B cell (primary cell): ENCODE results near the gene IL25. TPM values are rescaled to one million over a fixed set of nuclear protein-coding genes. Genes with fewer than 3 reads are reported as not detected.

Experiments
- ATAC-seq: fragments of 200-7000 bp; cut with Tn5 transposase; one replicate; pipeline ENCODE4 v1.10.0; 2021; ENCODE audit warnings: low read depth, mild to moderate bottlenecking, moderate number of reproducible peaks, moderate library complexity
- CTCF ChIA-PET: fragments of 350-600 bp; sonication (Branson Sonifier 250); formaldehyde crosslinking; loops from one replicate; lab custom pipeline; 2021; ENCODE audit warnings: antibody characterized with exemption, inconsistent platforms; lab: Charles Lee
- POLR2A ChIA-PET: fragments of 350-600 bp; sonication (Branson Sonifier 250); formaldehyde crosslinking; loops from one replicate; lab custom pipeline; 2021; ENCODE audit warnings: antibody characterized with exemption; lab: Charles Lee
- DNase-seq: peaks from one replicate; pipeline ENCODE4 v3.0.0; 2013
- H2AFZ ChIP-seq: 2 replicates; pipeline ENCODE4 v1.6.1; 2012; ENCODE audit warnings: mild to moderate bottlenecking, low read depth, low read length; ENCODE audit not compliant: insufficient read depth, poor library complexity, severe bottlenecking
- H3K27ac ChIP-seq, 2 donors: 1 replicate in 1 of 2; 2 replicates in 1 of 2; pipeline ENCODE4 v1.5.1; 2012 to 2013; ENCODE audit warnings: low read length in 2 of 2, mild to moderate bottlenecking in 2 of 2, moderate library complexity in 1 of 2
- H3K27me3 ChIP-seq, 4 experiments: fragments of 200-600 bp in 1 of 4; sonication (generic) in 1 of 4; replicated peaks in 1 of 4; 1 replicate in 2 of 4; 2 replicates in 2 of 4; pipeline versions ENCODE4 v1.6.1 to v1.7.0; 2013 to 2016; ENCODE audit warnings: low read length in 3 of 4, mild to moderate bottlenecking in 2 of 4, mixed read lengths in 1 of 4, moderate library complexity in 1 of 4; ENCODE audit not compliant: insufficient read depth in 4 of 4, control insufficient read depth in 3 of 4; ENCODE audit errors: control extremely low read depth in 1 of 4
- H3K36me3 ChIP-seq, 2 experiments: replicated peaks in 1 of 2; 1 replicate in 1 of 2; 2 replicates in 1 of 2; pipeline versions ENCODE4 v1.6.1 to v1.7.1; 2013; ENCODE audit warnings: low read length in 1 of 2; ENCODE audit not compliant: insufficient read depth in 2 of 2, control insufficient read depth in 1 of 2; ENCODE audit errors: control extremely low read depth in 1 of 2, extremely low read depth in 1 of 2
- H3K4me1 ChIP-seq, 2 donors: fragments of 200-600 bp in 1 of 2; sonication (generic) in 1 of 2; 1 replicate in 1 of 2; 2 replicates in 1 of 2; pipeline versions ENCODE4 v1.5.1 to v1.6.1; 2013 to 2017; ENCODE audit warnings: low read length in 2 of 2; ENCODE audit not compliant: control insufficient read depth in 2 of 2, insufficient read depth in 2 of 2
- H3K4me2 ChIP-seq: replicated peaks from 2 replicates; pipeline ENCODE3; 2012; ENCODE audit warnings: mild to moderate bottlenecking, low read depth, low read length; ENCODE audit not compliant: poor library complexity, severe bottlenecking
- H3K4me3 ChIP-seq, 5 experiments: fragments of 200-600 bp in 1 of 5; sonication (generic) in 1 of 5; 1 replicate in 3 of 5; 2 replicates in 2 of 5; pipeline versions ENCODE4 v1.5.1 to v1.7.0; 2011 to 2016; ENCODE audit warnings: low read length in 4 of 5, mild to moderate bottlenecking in 4 of 5, low read depth in 2 of 5, control low read depth in 1 of 5, moderate library complexity in 1 of 5; ENCODE audit not compliant: insufficient read depth in 1 of 5; ENCODE audit errors: control extremely low read depth in 1 of 5, extremely low read depth in 1 of 5
- H3K79me2 ChIP-seq: fragments of 200-600 bp; sonication (generic); one replicate; pipeline ENCODE4 v1.6.0; 2016; ENCODE audit warnings: low read length; ENCODE audit not compliant: control insufficient read depth, insufficient read depth
- H3K9ac ChIP-seq: fragments of 200-600 bp; sonication (generic); 2 replicates; pipeline ENCODE4 v1.6.1; 2017; ENCODE audit warnings: mild to moderate bottlenecking, low read length, moderate library complexity
- H3K9me3 ChIP-seq, 3 donors: one replicate each; pipeline versions ENCODE4 v1.6.1 to v1.7.1; 2013; ENCODE audit warnings: low read length in 2 of 3; ENCODE audit not compliant: control insufficient read depth in 2 of 3, insufficient read depth in 1 of 3; ENCODE audit errors: control extremely low read depth in 1 of 3
- H4K20me1 ChIP-seq: 2 replicates; pipeline ENCODE4 v1.6.0; 2012; ENCODE audit warnings: mild to moderate bottlenecking, low read length; ENCODE audit not compliant: insufficient read depth, control insufficient read depth, poor library complexity, severe bottlenecking
- H3K27ac Mint-ChIP-seq: one replicate; pipeline ENCODE4 v1.8.0; 2021; ENCODE audit warnings: mixed read lengths
- H3K27me3 Mint-ChIP-seq: one replicate; pipeline ENCODE4 v1.8.0; 2021; ENCODE audit warnings: mixed read lengths
- H3K4me1 Mint-ChIP-seq: one replicate; pipeline ENCODE4 v1.8.0; 2021; ENCODE audit warnings: mixed read lengths
- H3K4me3 Mint-ChIP-seq: one replicate; pipeline ENCODE4 v1.8.0; 2021; ENCODE audit warnings: mixed read lengths
- H3K9me3 Mint-ChIP-seq: one replicate; pipeline ENCODE4 v1.8.0; 2022; ENCODE audit warnings: mixed read lengths; ENCODE audit not compliant: insufficient read depth
- EZH2 ChIP-seq: IDR thresholded peaks from 2 replicates; pipeline ENCODE4 v1.6.1; 2012; ENCODE audit warnings: borderline replicate concordance, low read depth, mild to moderate bottlenecking, moderate library complexity, low read length; ENCODE audit not compliant: insufficient read depth, poor library complexity, severe bottlenecking
- WGBS: methylation state at CpG from one replicate; pipeline ENCODE4 v1.1.5; 2013; ENCODE audit warnings: missing lambda C conversion rate; ENCODE audit not compliant: insufficient coverage; 5-methylcytosine and 5-hydroxymethylcytosine counted together
- intact Hi-C: fragments of 100-400 bp; cut with micrococcal nuclease; formaldehyde crosslinking; loops from one replicate; pipeline ENCODE4 v1.10.0; 2022
- polyA plus RNA-seq: library from polyadenylated mRNA; depleted of rRNA; stranded (reverse); fragments of >200 nt; gene quantifications from 2 replicates; pipeline ENCODE4 v1.2.3, GENCODE V29; 2012
- total RNA-seq, 2 donors: library from RNA; stranded (reverse); fragments of 120-200 nt in 1 of 2; gene quantifications; 1 replicate in 1 of 2; 2 replicates in 1 of 2; pipeline versions ENCODE4 v1.2.3 to v1.2.4, GENCODE V29; 2013 to 2022
- TF ChIP-seq, protein P1 (sequence below): fragments of 200-600 bp; IDR thresholded peaks from one replicate; pipeline ENCODE4 v1.8.0; 2022; ENCODE audit warnings: antibody characterized with exemption, mild to moderate bottlenecking

The IL25 gene
- total and polyA plus RNA-seq, 2 donors (not counting 1 experiment from before 2014, with no cell fraction given), result not detected

GRCh38 chr14:23377198-23377550 lies 4.6 kb downstream of the IL25 start:
- DNase-seq (no peak), ATAC-seq (no peak)
- TF ChIP-seq EZH2, result no peak
- TF ChIP-seq, protein P1, sequence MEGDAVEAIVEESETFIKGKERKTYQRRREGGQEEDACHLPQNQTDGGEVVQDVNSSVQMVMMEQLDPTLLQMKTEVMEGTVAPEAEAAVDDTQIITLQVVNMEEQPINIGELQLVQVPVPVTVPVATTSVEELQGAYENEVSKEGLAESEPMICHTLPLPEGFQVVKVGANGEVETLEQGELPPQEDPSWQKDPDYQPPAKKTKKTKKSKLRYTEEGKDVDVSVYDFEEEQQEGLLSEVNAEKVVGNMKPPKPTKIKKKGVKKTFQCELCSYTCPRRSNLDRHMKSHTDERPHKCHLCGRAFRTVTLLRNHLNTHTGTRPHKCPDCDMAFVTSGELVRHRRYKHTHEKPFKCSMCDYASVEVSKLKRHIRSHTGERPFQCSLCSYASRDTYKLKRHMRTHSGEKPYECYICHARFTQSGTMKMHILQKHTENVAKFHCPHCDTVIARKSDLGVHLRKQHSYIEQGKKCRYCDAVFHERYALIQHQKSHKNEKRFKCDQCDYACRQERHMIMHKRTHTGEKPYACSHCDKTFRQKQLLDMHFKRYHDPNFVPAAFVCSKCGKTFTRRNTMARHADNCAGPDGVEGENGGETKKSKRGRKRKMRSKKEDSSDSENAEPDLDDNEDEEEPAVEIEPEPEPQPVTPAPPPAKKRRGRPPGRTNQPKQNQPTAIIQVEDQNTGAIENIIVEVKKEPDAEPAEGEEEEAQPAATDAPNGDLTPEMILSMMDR, result no peak
- Histone ChIP-seq H3K79me2 (no peaks in the 10 kb centered on the region), H3K4me1 (no peaks in the 10 kb centered on the region), H4K20me1 (no peaks in the 10 kb centered on the region), H3K27ac (no peak overlapping the region), H3K4me3 (no peak overlapping the region), H3K9me3 (no peaks in the 10 kb centered on the region), H3K4me2 (no peak overlapping the region), H3K9ac (no peak overlapping the region), H3K36me3 (no peaks in the 10 kb centered on the region), H3K27me3 (peaks cover 0 to 14% (median 0%) of the 10 kb centered on the region in 4 experiments), H2AFZ (no peak overlapping the region)
- intact Hi-C loops, result no loop called here
- no peaks in the 10 kb centered on the region for H3K9me3 Mint-ChIP-seq
- 81% methylated on average over 10 of the region's 11 CpGs for WGBS
- H3K4me1 Mint-ChIP-seq, result no peaks in the 10 kb centered on the region
- ChIA-PET CTCF (interaction anchor here (5.7 to 8.7 kb wide), 2 partner anchors 110 to 256 kb away, joined by 48 to 129 read pairs; no protein-coding TSS in a partner anchor), POLR2A (no interaction called here)
- H3K27ac Mint-ChIP-seq, result no peak overlapping the region
- no peak overlapping the region for H3K4me3 Mint-ChIP-seq
- H3K27me3 Mint-ChIP-seq, result peaks cover 17% of the 10 kb centered on the region

GRCh38 chr14:23377573-23378563 lies 5.3 kb downstream of the IL25 start:
- intact Hi-C loops, result no loop called here
- no peak overlapping the region for H3K27ac ChIP-seq
- no peaks in the 10 kb centered on the region for H3K79me2 ChIP-seq
- Mint-ChIP-seq H3K27me3 (peaks cover 24% of the 10 kb centered on the region), H3K27ac (no peak overlapping the region), H3K9me3 (no peaks in the 10 kb centered on the region), H3K4me1 (no peaks in the 10 kb centered on the region), H3K4me3 (no peak overlapping the region)
- no peak overlapping the region for H3K4me3 ChIP-seq
- ATAC-seq (no peak), DNase-seq (no peak)
- H3K4me2 ChIP-seq, result no peak overlapping the region
- no peaks in the 10 kb centered on the region for H3K36me3 ChIP-seq
- TF ChIP-seq, protein P1, result no peak
- no peak for TF ChIP-seq EZH2
- peaks cover 0 to 16% (median 0%) of the 10 kb centered on the region in 4 experiments for H3K27me3 ChIP-seq
- POLR2A ChIA-PET, result no interaction called here
- no peaks in the 10 kb centered on the region for H4K20me1 ChIP-seq
- H3K9me3 ChIP-seq, result no peaks in the 10 kb centered on the region
- H3K4me1 ChIP-seq, result no peaks in the 10 kb centered on the region
- H3K9ac ChIP-seq, result no peak overlapping the region
- no peak overlapping the region for H2AFZ ChIP-seq
- WGBS, result 86% methylated on average over 11 of the region's 14 CpGs
- CTCF ChIA-PET, result interaction anchor here (5.7 to 8.7 kb wide), 2 partner anchors 110 to 257 kb away, joined by 48 to 129 read pairs; no protein-coding TSS in a partner anchor
